Dermis blood vessel endothelial cell (primary cell): ENCODE data around the gene RUVBL2. TPM values are rescaled to one million over a fixed set of nuclear protein-coding genes. Genes with fewer than 3 reads are reported as not detected.
"Not testable (repeated sequence)": the region's sequence is repeated elsewhere in the genome, so short reads cannot be mapped to it uniquely, and the experiment has no call there.

Experiments
- DNase-seq: peaks from one replicate; pipeline ENCODE4 v3.0.0; 2010
- total RNA-seq: library from RNA; depleted of rRNA; stranded (reverse); fragments of >200 nt; gene quantifications from 2 replicates; pipeline ENCODE4 v1.2.3, GENCODE V29; 2014

Gene RUVBL2
- total RNA-seq, 1 donor from 2014 or later = 172 TPM

DNA sequence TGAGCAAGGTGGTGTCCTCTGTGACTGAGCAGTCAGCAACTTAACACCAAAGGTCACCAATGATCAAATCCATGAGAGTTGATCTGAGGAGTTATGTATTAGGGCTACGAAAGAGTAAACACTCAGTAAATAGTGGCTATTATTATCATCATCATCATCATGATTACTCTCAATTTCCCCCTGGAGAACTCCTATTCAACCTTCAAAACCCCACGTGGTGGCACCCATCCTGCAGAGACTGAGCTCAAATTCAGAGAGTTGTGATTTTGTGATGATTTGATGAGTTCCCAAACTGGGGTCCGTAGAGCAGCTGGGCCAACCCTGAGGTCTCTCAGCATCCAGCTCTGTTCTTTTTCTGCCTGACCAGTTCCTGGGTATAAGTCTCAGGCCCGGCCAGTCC, 56.1 kb downstream of the RUVBL2 start:
- not testable (repeated sequence) for DNase-seq

DNA sequence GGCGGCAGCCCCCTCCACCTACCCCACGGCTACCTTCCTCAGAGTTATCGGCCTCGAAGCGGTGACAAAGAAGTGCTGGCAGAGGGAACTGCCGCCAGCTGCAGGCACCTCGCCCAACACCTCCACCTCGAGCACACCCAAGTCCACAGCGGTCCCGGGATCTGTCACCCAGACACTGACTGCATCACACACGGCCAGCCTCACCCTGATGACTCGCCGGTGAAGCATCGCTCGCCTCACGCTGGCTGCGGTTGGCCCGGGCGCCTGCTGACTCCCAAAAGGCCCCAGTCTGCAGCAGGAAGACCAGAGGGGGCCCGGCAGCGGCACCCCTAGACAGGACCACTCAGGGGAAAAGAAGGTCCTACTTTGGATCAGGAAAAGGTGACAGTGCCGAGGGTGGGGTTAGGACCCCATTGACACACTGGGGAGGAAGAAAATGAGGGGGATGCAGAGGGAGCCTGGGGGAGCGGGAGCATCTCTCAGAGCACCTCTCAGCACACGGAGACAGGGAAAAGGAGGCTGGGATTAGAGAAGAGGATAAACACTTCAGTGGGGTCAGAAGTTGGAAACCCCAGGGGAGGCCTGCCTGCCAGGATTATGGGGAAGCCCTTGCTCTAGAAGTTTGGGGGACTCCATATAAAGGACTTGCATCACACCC, 56.8 kb downstream of the RUVBL2 start:
- not testable (repeated sequence) for DNase-seq

DNA sequence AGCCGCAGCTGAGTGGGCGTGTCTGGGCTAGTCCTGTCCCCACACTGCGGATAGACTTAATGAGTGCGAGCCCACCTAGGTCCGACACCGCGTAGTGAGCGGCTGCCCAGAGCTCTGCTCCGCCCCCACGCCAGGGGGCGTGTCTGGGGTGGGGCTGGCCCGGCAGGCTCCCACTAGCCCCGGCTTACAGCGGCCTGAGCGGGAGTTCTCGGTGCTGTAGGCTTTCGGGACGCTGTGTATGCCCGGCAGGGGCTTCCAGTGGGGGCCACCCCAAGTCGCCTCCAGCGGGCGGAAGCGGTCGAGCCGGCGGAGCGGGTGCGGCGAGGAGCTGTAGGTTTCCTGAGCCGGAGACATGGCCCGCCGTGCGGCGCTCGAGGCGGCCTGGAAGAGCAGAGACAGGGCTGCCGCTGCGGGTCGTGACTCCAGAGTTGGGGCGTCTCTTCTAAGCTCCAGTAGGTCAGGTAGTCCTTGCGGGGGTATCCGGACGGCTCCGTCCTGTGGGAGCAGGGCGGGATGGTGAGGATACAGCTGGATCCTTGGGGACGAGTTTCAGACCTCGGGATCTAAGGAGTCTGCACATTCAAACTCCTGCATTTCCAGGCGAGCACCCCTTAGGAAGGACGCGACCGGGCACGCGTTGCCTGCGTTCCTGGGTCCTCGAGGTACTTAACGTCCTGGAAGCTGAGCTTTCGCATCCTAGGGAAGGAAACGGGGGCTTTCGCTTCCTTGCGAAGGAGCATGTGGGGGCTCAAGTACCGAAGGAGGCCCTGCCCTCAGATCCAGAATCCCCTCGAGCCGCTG, 62.6 kb downstream of the RUVBL2 start:
- peak; percentile 55 for DNase-seq

DNA sequence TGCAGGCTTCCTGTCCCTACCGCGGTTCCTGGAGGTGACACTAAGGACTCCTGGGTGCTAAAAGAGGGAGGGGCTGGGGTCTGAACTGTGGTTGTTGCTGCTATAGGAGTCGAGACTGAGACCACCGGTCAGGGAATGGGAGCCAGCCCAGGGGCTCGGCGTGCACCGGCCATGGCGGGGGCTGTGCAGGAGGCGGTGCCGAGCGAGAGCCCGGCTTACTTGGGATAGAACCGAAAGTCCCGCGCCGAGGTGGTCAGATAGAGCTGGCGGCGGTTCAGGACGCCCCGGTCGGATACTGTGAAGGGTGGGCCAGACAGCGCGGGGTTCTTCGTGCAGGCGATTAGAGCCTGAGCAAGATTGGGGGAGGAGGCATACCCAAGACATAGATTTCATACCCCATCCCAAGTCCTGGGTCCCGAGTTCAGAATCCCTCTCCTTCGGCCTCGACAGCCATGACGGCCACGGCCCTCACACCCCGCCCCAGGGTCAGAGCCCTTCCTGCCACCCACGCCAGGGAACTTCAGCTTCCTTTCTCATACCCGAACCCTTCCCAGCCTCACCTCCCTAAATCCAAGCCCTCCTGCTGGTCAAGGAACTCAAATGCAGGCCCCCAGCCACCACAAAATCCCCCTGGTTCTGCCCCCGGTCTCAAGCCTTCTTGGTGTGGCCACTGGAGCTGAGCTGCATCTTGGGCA, 63.4 kb downstream of the RUVBL2 start:
- DNase-seq = not testable (repeated sequence)

DNA sequence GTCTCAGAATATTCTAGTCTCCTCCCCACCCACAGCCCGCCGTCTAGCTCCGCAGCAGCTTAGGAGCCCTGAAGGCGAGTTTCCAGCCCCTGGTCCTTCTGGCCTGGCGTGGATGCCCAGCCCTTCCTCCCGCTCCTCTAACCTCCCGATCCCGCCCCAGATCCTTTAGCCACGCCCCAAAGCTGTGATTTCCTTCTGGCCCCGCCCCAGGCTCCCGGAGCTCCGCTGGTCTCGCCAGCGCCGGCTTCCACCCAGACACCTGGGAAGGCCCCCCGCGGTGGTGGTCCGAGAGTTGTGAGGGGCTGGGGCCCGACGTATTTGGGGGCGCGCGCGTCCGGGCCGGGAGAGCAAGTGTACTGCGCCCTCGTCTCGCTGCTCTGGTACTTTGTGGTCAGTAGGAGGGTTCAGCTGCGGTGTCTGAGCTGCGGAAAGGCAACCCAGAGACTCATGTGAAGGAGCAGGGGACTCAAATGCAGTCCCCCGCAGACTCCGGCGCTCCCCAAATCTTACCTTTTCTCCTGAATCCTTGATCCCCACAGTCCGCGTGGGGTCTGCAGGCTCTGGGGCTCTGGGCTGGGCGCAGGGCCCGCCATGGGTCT, 64.0 kb downstream of the RUVBL2 start, which contains the start of gene CGB7:
Gene CGB7 (minus strand): TSS at position 114 of the 599 bp plus-strand sequence. CDS start 2,374 bp downstream, outside the sequence.
- DNase-seq = peak; percentile 54

DNA sequence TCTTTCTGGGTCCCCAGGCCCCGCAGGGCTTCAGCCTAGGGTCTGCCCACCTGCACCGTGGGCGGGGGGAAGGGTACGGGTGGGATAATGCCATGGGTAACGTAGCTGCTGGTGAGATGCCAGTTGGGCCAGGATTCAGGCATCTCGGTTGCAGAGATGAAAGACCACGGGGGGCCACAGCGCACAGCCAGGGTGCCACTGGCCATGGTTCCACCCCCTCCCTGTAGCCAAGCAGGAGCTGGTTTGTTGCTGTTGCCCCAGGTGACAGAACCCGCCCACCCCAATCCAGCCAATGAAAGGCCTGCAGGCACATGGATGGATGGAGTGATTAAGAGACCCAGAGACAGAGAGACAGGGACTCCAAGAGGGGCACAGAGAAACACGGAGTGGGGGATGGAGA, 64.9 kb downstream of the RUVBL2 start:
- DNase-seq = peak; percentile 24

DNA sequence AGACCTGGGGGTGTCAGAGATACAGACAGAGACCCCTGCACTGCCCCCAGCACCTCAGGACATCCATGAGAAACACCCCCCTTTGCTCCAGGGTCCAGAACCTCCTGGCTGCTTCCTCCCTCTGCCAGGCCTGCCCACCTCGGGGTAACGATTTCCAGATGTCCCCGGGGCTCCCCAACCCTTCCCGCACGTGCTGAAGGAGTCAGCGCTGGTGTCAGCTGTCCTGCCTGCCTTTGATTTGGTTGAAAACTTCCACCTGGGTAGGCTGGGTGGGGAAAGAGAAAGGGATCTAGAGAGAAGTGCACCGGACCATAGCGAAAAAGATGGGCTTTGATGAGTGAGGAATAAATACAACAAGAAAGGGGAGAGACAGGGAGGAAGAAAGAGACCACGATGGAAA, 65.4 kb downstream of the RUVBL2 start:
- DNase-seq = no peak

DNA sequence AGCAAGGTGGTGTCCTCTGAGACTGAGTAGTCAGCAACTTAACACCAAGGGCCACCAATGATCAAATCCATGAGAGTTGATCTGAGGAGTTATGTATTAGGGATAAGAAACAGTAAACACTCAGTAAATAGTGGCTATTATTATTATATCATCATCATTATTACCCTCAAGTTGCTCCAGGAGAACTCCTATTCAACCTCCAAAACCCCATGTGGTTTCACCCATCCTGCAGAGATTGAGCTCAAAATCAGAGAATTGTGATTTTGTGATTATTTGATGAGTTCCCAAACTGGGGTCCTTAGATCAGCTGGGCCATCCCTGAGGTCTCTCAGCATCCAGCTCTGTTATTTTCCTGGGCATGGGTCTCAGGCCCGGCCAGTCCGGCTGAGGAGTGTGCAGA, 67.3 kb downstream of the RUVBL2 start:
- no peak for DNase-seq

DNA sequence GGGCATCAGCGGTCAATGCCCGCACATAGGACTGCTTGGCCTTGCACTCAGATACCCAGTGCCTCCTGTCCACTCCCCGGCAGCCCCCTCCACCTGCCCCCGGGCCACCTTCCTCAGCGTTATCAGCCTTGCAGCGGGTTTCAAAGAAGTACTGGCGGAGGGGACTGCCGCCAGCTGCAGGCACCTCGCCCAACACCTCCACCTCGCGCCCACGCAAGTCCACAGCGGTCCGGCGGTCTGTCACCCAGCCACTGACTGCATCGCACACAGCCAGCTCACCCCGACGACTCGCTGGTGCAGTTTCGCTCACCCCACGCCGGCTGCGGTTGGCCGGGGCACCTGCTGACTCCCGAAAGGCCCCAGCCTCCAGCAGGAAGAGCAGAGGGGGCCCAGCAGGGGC, 67.8 kb downstream of the RUVBL2 start:
- DNase-seq = no peak

DNA sequence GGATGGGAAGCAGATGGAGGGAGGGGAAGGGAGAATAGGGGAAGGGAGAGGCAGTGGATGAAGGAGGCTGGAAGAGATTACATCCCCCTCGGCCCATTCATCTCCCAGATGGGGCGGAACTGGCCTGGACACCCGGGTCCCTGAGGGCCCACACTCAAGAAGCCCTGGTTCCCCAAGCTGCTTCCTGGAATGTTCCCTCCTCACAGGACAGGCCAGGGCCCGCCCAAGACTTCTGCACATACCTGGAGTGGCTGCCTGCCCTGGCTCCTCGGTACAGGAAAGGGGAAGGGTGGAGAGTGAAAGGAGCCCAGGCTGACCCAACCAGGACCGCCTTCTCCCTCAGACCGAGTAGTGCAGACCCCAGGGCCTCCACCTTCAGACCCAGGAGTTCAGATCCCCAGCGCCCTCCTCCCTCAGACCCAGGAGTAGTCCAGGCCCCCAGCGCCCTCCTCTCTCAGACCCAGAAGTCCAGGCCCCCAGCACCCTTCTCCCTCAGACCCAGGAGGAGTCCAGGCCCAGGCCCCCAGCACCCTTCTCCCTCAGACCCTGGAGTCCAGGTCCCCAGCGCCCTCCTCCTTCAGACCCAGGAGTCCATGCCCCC, 70.4 kb downstream of the RUVBL2 start:
- DNase-seq = no peak

DNA sequence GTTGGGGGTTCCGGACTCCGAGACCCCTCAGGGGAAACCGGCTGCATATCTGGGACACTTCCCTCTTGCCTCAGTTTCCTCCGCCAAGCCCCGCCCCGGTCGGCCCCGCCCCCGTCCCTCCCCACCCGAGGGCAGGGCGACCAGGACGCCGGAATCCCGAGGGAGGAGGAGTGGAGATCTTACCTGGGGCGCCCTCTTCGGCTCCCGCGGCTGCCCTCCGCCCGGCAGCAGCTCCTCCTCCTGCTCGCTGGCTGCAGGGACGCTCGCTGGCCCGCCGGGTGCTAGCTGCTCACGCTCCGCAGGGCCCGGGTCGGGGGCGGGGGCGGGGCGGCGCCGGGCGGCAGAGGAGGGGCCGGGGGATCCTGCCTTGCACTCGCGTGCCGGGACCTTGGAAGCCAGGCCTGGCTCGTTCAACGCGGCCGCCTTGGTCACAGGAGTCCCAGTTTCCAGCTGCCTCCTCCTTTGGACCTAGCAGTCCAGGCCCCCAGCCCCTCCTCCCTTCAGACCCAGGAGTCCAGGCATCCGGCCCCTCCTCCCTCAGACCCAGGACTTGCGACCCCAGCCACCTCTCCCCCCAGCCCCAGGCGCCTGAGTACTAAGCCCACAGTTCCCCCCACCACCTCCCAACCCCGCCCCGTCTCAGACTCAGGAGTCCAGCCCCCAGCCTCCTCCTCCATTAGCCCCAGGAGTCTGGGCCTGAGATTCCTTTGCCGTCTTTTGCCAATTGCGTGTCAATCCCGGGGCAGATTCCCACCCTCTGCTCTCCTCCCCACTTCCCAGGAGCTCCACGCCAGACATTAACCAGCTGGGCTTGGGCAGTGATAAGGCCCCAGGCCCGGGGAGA, 71.3 kb downstream of the RUVBL2 start, which contains the start of gene NTF4:
Gene NTF4 (minus strand): TSS at position 51 of the 844 bp plus-strand sequence. CDS start 2,821 bp downstream, outside the sequence.
- DNase-seq = no peak

Other genes starting within 250 kb of the RUVBL2 start
- 0.17 and 0.28 TPM in 2 replicates for gene IZUMO1, start 247.0 kb upstream of the RUVBL2 start, total RNA-seq
- 8.1 and 10.9 TPM in 2 replicates for gene FUT1, start 241.2 kb upstream of the RUVBL2 start, total RNA-seq
- gene FGF21, start 238.4 kb upstream of the RUVBL2 start, total RNA-seq = not detected in 2 replicates
- gene BCAT2, start 182.9 kb upstream of the RUVBL2 start, total RNA-seq = 40.7 and 56.7 TPM in 2 replicates
- gene HSD17B14, start 157.4 kb upstream of the RUVBL2 start, total RNA-seq = 1.5 and 8.0 TPM in 2 replicates
- 2.6 and 6.5 TPM in 2 replicates for gene PLEKHA4, start 125.3 kb upstream of the RUVBL2 start, total RNA-seq
- gene PPP1R15A, start 121.5 kb upstream of the RUVBL2 start, total RNA-seq = 39.2 and 59.6 TPM in 2 replicates
- 0.34 TPM in 1 of 2 replicates, not detected in the other for gene TULP2, start 95.1 kb upstream of the RUVBL2 start, total RNA-seq
- gene NUCB1, start 93.6 kb upstream of the RUVBL2 start, total RNA-seq = 167 and 333 TPM in 2 replicates
- not detected in 2 replicates for gene DHDH, start 60.2 kb upstream of the RUVBL2 start, total RNA-seq
- gene BAX, start 39.0 kb upstream of the RUVBL2 start, total RNA-seq = 96.8 and 134 TPM in 2 replicates
- 1,252 and 1,399 TPM in 2 replicates for gene FTL, start 28.6 kb upstream of the RUVBL2 start, total RNA-seq
- gene GYS1, start 578 bp upstream of the RUVBL2 start, total RNA-seq = 14.8 and 28.8 TPM in 2 replicates
- gene LHB, start 23.2 kb downstream of the RUVBL2 start, total RNA-seq = not detected in 2 replicates
- gene CGB3, start 30.4 kb downstream of the RUVBL2 start, total RNA-seq = not detected in 2 replicates
- not detected in 2 replicates for gene CGB2, start 38.0 kb downstream of the RUVBL2 start, total RNA-seq
- gene CGB1, start 43.0 kb downstream of the RUVBL2 start, total RNA-seq = not detected in 2 replicates
- gene CGB5, start 50.0 kb downstream of the RUVBL2 start, total RNA-seq = not detected in 2 replicates
- gene CGB8, start 55.2 kb downstream of the RUVBL2 start, total RNA-seq = not detected in 2 replicates
- not detected in 2 replicates for gene CGB7, start 63.9 kb downstream of the RUVBL2 start, total RNA-seq
- not detected in 2 replicates for gene NTF4, start 70.9 kb downstream of the RUVBL2 start, total RNA-seq
- gene KCNA7, start 78.8 kb downstream of the RUVBL2 start, total RNA-seq = not detected in 2 replicates
- gene SNRNP70, start 91.6 kb downstream of the RUVBL2 start, total RNA-seq = 142 and 166 TPM in 2 replicates
- 0.56 and 0.68 TPM in 2 replicates for gene LIN7B, start 120.5 kb downstream of the RUVBL2 start, total RNA-seq
- 0.65 and 1.4 TPM in 2 replicates for gene C19orf73, start 125.3 kb downstream of the RUVBL2 start, total RNA-seq
- 4.0 and 12.9 TPM in 2 replicates for gene PPFIA3, start 125.7 kb downstream of the RUVBL2 start, total RNA-seq
- gene HRC, start 161.5 kb downstream of the RUVBL2 start, total RNA-seq = not detected in 2 replicates
- gene TRPM4, start 163.9 kb downstream of the RUVBL2 start, total RNA-seq = 20.9 and 25.7 TPM in 2 replicates